DND-41 (cell line): Measurements from ENCODE around the gene PRRC2A.

Experiments
- EZH2 ChIP-seq: IDR thresholded peaks from 3 replicates; pipeline ENCODE4 v1.6.1; 2012; ENCODE audit warnings: borderline replicate concordance, low read depth, mild to moderate bottlenecking, moderate library complexity, low read length, inconsistent platforms; ENCODE audit not compliant: severe bottlenecking
- TF ChIP-seq, protein P1 (sequence below): IDR thresholded peaks from 2 replicates; pipeline ENCODE4 v1.5.1; 2012; ENCODE audit warnings: borderline replicate concordance, low read length, moderate library complexity, mild to moderate bottlenecking; ENCODE audit not compliant: poor library complexity, severe bottlenecking; ENCODE audit errors: extremely low read depth

DNA sequence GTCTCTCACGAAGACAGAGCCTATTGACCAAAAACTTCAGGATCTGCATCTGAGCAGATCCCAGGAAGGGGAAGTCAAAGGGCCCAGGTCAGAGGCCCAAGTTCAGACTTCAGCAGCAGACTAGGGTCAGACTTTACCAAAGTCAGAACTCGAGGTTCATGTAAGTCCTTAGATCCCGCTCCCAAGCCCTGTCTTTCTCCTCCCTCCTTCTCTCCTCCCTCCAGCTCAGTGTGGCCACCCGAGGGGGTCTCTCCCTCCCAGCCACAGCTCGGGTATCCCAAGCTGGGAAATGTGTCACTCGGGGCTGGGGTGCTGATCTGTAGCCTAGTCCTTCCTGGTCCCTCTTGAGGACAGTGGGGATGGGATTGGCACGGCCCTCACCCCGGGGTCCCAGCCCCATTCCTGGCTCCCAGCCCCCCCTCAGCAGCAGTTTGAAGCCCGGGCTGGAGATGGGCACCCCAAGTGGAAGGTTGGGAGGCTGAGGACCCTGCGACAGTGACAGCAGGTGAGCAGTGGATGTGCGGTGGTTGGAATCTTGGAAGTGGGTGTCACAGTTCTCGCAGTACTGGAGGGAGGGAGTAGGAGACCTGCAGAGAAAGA, 41.7 kb downstream of the PRRC2A start:
- TF ChIP-seq, protein P1, sequence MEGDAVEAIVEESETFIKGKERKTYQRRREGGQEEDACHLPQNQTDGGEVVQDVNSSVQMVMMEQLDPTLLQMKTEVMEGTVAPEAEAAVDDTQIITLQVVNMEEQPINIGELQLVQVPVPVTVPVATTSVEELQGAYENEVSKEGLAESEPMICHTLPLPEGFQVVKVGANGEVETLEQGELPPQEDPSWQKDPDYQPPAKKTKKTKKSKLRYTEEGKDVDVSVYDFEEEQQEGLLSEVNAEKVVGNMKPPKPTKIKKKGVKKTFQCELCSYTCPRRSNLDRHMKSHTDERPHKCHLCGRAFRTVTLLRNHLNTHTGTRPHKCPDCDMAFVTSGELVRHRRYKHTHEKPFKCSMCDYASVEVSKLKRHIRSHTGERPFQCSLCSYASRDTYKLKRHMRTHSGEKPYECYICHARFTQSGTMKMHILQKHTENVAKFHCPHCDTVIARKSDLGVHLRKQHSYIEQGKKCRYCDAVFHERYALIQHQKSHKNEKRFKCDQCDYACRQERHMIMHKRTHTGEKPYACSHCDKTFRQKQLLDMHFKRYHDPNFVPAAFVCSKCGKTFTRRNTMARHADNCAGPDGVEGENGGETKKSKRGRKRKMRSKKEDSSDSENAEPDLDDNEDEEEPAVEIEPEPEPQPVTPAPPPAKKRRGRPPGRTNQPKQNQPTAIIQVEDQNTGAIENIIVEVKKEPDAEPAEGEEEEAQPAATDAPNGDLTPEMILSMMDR = no peak
- TF ChIP-seq EZH2 = no peak
